NCI-H69 (cell line): ENCODE measurements around the gene LUC7L3.

Experiments
- DNase-seq: peaks from one replicate; lab custom pipeline; 2025; lab: John Stamatoyannopoulos, UW

Gene LUC7L3

DNA sequence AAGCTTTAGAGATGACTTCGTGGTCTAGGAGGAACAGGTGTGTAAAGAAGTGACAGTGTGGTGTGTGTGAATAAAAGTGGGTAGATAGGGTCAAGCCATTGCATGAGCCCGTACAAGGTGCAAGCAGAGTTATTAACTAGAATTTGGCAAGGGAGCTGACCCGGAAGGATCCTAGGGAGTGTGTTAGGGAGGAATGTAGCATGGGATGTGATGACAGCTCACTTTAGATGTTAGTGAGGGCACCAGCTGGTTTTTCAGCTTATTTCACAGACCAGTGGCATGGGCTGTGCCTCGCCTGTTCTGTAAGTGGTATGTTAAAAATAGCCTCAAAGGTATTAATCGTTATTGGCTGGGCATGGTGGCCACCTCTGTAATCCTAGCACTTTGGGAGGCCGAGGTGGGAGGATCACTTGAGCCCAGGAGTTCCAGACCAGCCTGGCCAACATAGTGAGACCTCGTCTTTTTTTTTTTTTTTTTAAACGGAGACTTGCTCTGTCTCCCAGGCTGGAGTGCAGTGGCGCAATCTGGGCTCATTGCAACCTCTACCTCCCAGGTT lies 39.7 kb downstream of the LUC7L3 start:
- DNase-seq, result no peak

DNA sequence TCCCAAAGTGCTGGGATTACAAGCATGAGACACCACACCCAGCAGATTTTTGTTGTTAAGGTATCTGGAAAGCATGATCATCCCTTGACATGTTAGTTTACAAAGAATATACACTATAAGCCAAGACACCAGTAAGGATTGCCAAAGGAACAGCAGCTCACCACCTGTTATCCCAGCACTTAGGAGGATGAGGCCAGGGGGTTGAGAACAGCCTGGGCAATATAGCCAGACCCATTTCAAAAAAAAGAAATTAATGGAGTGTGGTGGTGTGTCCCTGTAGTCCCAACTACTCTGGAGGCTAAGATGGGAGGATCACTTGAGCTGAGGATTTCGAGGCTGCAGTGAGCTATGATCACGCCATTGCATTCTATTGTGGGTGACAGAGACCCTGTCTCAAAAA lies 42.8 kb downstream of the LUC7L3 start:
- DNase-seq, result no peak

DNA sequence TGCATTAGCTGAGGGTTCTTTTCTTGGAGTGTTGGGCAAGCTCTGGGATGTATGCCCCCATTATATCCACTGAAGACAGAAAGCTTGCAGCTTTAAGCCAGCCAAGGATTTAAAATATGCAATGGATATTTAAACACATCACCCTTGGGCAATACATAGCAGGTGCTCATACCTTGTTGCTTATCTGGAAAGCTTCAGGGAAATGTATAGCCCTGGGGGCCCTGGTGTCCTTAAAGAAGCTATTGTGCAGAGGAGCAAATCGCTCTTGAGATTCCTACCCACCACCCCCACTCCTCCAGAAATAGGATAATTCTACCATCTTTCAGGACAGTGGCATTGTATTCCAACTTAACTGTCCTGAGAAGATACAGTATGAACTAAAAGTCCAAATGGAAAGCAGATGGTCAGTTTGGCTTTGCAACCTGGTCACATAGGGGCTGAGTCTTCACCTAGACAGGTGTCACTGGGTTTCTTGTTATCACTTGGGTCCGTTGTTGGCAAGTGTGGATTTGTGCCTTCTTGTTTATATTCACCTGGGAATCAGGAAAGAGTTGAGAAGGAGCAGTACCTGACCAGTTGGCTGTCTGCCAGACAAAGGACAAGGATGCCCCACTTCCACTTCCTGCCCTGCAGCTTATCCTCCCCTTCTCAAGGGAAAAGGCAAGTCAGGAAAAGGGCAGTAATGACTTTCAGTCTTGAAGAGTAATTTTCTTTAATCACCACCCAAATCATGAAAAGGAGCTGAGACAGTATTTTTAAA lies 44.5 kb downstream of the LUC7L3 start:
- DNase-seq, result peak; percentile 85

DNA sequence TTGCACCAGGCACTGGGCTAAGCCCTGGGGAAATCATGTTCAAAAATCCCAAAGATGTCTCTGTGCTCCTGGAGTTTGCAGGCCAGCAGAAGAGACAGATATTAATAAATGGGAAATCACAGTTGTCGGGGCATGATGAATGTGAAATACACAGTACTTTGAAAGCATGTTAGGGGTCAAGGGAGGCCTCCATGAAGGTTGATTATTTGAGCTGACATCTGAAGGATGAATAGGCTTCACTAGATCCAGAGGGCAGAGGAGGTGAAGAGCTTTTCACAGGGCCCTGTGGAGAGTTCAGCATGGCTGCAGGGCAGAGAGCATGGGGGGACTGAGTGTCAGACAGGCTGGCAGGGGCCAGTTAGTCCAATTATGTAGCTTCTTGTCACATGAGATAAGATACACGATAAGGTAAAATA lies 45.3 kb downstream of the LUC7L3 start:
- no peak for DNase-seq

DNA sequence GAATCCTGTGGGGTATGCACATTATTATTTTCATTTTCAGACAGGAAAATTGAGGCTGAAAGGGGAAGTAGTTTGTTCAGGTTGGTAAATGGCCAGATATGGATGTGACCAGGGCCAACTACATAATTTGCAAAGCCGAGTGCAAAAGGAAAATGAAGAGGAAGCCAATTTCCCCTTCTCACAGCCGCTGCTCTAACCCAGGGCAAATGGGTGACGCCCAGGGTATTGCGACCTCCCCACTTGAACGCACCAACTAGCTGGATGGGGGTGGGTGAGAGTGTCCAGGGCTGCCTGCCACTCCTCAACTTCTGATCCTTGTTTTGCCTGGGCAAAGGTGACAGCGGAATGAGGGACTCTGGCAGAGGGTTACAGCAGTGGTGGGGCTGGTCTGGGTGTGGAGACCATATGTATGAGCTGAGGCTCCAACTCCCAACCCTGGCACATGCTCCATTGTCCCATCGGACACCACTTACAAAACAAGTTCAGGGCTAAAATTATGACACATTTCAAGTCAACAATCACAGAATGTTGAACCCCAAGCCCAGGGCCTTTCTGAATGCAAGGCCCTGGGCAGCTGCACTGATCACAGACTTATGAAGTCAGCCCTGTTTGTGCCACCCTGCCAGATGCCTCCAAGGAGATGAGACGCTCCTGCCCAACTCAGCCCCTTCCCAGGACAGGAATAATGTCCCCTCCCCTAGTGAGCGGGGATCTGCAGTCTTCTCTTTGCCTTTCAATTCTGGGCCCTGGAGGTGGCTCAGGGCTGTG lies 46.2 kb downstream of the LUC7L3 start:
- DNase-seq, result no peak

DNA sequence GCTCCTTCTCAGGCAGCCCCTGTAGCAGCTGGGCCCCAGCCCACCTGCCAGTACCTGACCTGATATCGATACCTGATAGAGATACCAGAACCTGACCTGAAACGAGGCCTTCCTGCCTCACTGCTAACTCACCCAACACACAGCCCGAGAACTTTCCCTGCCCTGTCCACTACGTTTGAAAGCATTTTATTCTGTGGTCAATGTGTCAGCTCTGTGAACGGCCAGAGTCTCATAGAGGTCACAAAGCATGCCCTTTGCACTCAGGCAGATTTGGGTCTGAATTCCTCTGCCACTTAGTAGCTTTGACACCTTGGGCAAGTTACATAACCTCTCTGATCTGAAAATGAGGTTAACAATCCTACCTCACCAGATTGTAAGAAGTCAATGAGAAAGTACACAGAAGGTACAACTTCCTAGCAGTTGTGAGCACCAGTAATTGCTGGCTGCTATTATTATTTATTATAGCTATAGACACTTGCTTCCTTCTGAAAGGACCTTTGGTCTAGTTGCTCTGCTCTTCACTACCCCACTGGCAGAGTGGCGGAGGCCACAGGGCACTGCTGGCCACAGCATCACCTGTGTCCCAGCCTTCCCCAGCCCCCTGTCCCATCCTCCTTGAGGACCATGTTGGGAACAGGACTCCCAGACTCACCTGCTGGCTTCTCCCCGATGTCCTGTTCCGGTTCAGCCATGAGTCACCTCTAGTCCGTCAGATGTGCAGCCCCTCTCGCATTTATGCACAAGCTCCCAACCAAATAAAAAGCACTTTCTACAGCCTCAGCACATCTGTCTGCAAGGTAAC lies 47.0 kb downstream of the LUC7L3 start:
- no peak for DNase-seq

DNA sequence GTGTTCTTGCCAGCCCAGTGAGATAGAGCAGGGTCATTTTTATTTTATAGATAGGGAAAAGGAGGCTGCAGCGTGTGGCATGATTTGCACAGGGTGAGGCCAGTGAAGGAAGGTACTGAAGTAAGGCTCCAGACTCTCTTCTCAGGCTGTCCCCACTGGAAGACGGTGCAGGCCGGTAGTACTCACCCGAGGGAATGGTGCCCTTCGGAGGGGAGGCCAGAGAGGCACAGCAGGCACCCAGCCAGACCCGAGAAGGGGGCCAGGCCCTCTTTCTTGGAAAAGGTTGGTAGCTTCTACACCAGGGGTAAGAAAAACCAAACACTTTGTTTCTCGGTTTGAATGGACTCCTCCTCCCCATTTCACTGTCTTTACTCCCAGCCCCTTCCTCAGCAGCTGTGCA lies 47.6 kb downstream of the LUC7L3 start:
- DNase-seq, result no peak

DNA sequence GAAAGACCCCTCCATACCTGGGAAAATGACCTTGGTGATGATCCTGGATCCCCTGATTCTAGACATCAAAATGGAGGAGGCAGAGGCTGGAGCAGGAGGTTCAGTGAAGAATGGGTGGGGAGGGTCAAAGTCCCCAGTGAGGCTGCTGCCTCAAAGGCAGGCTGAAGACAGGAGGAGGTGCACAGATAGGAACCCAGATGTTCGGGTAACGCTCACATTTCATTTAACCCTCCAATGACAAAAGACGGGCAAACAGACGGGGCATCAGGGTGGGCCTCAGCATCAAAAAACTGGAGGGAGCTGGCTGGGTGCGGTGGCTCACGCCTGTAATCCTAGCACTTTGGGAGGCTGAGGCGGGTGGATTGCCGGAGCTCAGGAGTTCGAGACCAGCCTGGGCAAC lies 48.0 kb downstream of the LUC7L3 start, which contains the start of gene ANKRD40CL:
TSS of gene ANKRD40CL (minus strand) at position 73 of the 400 bp plus-strand sequence. CDS start 605 bp downstream, outside the sequence.
- DNase-seq, result no peak

DNA sequence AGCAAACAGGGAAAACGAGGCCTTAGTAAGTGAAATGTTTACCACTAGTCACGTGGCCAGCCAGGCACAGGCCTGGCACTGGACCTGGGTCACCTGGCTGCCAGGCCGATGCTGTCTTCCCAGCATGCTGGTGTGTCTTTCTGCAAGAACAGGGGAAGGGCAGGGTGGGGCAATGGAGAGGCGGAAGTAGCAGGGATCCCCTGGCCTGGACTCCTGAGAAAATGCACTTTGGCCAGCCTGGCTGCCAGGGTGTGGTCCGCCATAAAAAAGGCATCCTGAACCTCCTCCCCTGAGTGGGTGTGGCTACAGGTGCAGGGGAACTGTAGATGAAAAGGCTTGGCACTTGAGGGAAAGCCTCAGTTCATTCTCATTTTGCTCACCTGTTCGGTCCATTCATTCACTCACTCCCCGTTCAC lies 49.0 kb downstream of the LUC7L3 start:
- DNase-seq, result peak; percentile 84

DNA sequence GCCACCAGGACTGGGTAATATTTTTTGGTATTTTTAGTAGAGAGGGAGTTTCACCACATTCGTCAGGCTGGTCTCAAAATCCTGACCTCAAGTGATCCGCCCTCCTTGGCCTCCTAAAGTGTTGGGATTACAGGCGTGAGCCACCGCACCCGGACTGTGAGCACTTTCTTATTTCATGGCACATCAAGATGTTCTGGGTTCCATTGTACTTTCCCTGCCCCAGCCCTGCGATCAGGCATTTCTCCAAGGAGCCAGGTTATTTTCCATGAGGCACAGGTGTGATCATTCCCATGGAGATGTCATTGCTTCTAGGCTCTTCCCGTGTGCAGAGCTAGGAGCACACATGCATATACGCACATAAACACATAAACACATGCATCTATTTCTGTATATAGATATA lies 50.5 kb downstream of the LUC7L3 start:
- no peak for DNase-seq

DNA sequence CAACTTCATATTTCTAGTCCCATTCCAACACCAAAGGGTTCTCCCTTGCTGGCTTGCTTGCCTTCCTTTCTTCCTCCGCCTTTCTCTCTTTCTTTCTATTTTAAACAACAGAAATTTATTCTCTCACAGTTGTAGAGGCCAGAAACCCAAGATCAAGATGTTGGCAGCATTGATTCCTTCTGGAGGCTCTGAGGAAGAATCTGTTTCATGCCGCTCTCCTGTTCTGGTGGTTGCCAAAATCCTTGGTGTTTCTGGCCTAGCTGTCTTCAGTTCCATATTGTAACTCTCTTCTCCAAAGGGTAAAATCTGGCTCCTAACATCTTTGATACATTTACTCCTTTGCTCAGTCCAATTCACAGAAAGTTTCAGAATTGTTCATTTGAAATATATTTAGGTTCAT lies 50.9 kb downstream of the LUC7L3 start:
- no peak for DNase-seq

DNA sequence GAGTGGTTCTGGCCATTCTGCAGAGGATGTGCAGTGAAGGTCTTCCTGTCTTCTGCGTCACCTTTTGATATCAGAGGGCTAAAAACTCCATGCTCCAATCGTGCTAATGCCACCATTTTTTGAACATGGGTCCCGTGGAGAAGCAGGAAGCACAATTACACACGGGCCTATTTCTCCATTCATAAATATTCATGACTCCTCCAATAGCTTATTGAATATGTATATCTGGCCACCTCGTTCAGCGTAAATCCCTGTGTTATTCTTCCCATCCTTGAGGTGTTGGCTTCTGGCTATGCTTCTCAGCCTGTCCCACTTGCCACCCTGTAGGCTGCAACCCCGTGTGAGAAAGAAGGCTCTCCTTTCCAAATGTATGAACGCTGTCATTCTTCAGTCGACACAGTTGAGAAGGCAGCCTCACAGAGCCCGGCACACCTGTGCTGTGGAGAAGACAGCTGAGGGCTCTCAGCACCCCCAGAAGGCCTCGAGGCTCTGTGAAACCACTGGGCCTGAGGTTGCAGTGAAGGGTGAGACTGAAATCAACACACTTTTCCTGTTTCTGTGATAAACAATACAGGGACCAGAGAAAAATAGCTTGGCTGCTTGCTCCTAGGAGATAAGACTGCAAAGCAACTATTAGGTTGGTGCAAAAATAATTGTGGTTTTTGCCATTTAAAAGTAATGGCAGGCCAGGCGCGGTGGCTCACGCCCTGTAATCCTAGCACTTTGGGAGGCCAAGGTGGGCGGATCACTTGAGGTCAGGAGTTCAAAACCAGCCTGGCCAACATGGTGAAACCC lies 52.8 kb downstream of the LUC7L3 start:
- DNase-seq, result no peak

DNA sequence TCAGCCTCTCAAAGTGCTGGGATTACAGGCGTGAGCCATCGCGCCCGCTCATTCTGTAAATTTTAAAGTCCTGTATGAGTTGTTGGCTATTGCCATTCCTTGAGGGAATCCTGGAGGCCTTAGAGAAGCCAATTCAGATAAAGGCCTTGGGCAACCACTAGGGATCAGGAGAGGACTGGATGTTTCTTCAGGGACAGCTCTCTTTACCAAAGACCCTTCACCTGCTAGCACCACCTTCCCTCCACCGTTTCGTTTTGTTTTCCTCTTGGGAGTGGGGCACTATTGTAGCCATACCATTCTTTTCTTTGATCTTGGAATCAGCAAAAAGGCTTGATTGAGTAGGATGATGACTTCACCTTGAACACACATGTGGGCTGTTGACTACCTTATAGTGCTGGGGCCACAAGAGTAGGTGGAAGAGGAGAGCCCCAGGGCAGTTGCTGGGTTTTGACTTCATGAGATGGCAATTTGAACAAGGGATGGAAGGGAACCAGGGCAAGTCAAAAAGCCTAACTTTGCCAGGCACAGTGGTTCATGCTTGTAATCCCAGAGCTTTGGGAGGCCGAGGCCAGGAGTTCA lies 54.9 kb downstream of the LUC7L3 start:
- DNase-seq, result no peak

DNA sequence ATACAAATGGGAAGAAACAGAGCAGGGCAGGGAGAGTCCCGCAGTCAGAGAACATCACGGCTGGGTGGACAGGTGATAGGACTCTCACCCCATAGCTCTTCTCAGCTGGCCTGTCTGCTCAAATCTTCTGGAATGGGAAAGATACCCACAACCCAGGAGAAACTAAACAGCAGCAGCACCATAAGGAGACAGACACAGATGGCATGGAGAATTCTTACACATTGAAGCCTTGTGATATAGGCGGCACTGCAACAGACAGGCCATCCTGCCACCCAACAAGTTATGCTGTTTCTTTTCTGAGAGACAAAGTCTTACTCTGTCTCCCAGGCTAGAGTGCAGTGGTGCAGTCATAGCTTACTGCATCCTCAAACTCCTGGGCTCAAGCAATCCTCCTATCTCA lies 56.5 kb downstream of the LUC7L3 start:
- DNase-seq, result no peak

DNA sequence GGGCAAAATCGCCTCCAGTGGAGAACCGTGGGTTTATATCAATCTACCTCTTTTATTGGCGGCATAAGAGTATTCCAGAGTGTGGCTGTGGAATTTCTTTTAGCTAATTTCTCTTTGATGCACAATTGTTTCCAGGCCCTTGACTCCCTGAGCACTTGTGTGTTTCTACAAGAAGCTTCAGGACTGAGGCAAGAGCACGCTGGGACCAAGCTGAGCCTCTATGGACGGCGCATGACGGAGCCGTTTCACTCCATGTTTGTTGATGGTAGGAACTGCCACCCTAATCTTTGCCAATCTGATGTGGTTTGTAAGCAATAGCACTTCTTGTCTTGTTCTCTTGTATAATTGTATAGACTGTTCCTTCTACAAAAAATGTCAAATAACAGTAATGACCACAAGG lies 59.1 kb downstream of the LUC7L3 start:
- DNase-seq, result no peak

DNA sequence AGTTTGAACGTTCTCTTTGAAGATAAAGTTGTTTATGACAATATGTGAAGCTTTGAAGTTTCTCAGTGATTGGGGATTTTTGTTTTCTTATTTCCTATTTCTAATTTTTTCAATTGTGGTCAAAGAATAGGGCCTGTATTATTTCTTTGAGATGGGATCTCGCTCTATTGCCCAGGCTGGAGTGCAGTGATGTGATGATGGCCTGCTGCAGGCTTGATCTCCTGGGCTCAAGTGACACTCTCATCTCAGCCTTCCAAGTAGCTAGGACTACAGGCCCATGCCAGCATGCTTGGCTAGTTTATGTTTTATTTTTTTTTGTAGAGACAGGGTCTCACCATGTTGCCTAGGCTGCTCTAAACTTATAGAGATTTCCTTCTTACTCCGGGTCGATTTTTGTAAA lies 59.6 kb downstream of the LUC7L3 start:
- DNase-seq, result no peak

DNA sequence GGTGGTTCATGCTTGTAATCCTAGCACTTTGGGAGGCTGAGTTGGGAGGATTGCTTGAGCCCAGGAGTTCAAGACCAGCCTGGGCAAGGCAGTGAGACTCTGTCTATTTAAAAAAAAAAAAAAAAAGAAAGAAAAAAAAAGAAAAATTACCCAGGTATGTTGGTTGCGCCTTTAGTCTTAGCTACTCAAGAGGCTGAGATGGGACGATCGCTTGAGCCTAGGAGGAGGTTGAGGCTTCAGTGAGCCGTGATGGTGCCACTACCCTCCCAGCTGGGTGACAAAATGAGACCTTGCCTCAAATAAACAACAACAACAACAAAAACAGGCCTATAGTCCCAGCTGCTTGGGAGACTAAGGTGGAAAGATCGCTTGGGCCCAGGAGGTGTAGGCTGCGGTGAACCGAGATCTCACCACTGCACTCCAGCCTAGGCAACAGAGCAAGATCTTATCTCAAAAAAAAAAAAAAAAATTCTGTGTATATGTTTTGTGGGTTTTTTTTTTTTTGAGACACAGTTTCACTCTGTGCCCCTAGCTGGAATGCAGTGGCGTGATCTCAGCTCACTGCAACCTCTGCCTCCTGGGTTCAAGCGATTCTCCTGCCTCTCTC lies 60.4 kb downstream of the LUC7L3 start:
- no peak for DNase-seq

DNA sequence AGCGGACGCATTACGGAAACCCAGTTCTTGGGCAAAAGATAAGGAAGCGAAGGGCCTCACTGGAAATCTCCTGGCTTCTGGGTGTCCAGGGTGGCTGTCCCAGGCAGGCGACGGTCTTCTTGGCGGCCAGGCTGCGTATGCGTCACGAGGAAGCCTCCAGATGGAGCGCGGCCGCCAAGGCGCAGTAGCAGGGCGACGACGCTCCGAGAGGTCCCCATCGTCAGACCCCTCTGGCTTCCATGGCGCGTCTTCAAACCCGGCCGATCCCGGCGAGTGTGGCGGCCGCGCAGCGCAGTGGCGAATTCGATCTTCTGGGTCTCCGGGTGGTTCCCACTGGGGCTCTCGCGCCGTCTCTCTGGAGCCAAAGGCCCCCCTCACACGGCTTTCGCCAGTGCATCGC lies 61.8 kb downstream of the LUC7L3 start:
- DNase-seq, result no peak

DNA sequence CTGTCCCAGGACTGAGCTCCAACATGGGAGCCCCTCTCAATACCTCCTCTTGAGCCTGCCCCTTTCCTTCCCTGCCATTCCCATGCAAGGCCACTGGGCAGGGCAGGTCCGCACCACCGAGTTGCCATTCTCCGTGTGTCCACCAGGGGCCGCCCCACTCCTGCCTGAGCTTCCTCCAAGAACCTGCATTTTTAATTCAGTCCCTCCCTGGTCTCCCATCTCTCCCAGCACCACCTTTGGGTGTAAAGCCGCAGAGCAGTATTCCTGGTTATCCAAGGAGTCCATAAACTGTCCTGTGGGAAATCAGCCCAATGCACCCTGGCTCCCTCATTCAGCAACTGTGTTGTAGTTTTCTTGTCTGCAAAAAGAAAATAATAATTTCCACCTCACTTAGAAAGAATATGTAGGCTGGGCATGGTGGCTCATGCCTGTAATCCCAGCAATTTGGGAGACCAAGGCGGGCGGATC lies 63.8 kb downstream of the LUC7L3 start:
- peak; percentile 89 for DNase-seq

DNA sequence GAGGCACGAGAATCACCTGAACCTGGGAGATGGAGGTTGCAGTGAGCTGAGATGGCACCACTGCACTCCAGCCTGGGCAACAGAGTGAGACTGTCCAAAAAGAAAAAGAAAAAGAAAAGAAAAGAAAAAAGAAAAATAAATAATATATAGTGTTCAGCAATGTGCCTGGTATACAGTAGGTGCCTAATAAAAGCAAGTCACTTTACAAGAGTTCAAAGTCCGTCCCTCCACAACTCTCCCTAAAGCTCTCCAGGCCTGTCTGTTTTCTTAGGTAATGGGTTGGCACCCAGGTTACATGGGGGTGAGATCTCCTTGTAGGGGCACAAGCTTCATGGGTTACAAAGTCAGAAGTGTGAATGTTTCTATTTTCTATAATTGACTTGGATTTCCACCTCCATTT lies 64.5 kb downstream of the LUC7L3 start:
- no peak for DNase-seq

DNA sequence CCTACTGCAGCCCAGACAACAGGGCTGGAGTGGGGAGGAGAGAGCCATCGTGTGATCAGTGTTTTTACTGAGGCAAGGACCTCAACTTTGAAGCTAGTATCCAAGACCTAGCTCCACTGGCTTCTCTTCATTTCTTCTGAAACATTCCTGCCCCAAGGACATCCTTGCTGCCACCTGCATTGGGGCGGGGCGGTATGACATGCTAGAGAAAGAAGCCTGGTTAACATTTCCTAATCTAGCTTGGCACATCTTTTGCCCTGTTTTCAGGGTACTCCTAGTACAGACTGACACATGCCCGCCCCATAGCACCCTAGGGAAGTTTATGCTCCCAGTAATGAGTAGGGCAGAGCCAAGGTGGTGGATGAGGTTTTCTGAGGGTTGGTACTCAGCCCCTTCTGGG lies 65.7 kb downstream of the LUC7L3 start:
- DNase-seq, result no peak
